ENCODE measurements around the gene GLT1D1.
"Not testable (repeated sequence)": the region's sequence is repeated elsewhere in the genome, so short reads cannot be mapped to it uniquely, and the experiment has no call there.

Gene GLT1D1

GRCh38 chr12:128820723-128821432 is 32.4 kb upstream of the GLT1D1 start:
- no peak for DNase-seq (ENCODE audit: low read depth in 2 of 2)

GRCh38 chr12:128823216-128823915 is 29.9 kb upstream of the GLT1D1 start:
- DNase-seq (ENCODE audit: low read depth in 2 of 2), result no peak

GRCh38 chr12:128823916-128824839 is 29.1 kb upstream of the GLT1D1 start, which contains the start of gene SLC15A4:
Gene SLC15A4 (minus strand): TSS chr12:128823958. CDS start chr12:128823943, 15 bp downstream.
- peak; percentile 92 to 95 for DNase-seq (ENCODE audit: low read depth in 2 of 2)

- no peak for DNase-seq (ENCODE audit: low read depth in 2 of 2)
Measured at GRCh38 chr12:128825835-128826234, 27.4 kb upstream of the GLT1D1 start.

GRCh38 chr12:128827724-128828123 is 25.6 kb upstream of the GLT1D1 start:
- DNase-seq (ENCODE audit: low read depth in 2 of 2), result no peak

- DNase-seq (ENCODE audit: low read depth in 2 of 2), result no peak
Measured at GRCh38 chr12:128829861-128830504, 23.3 kb upstream of the GLT1D1 start.

- DNase-seq (ENCODE audit: low read depth in 2 of 2), result no peak
Measured at GRCh38 chr12:128830505-128830893, 22.8 kb upstream of the GLT1D1 start.

GRCh38 chr12:128833418-128833817 is 19.9 kb upstream of the GLT1D1 start:
- DNase-seq (ENCODE audit: low read depth in 2 of 2), result no peak

- DNase-seq (ENCODE audit: low read depth in 2 of 2), result not testable (repeated sequence)
Measured at GRCh38 chr12:128839885-128840284, 13.4 kb upstream of the GLT1D1 start.

- no peak for DNase-seq (ENCODE audit: low read depth in 2 of 2)
Measured at GRCh38 chr12:128840862-128841468, 12.3 kb upstream of the GLT1D1 start.

GRCh38 chr12:128842579-128842978 is 10.7 kb upstream of the GLT1D1 start:
- DNase-seq (ENCODE audit: low read depth in 2 of 2), result no peak

GRCh38 chr12:128843538-128843937 is 9.7 kb upstream of the GLT1D1 start:
- DNase-seq (ENCODE audit: low read depth in 2 of 2), result no peak

- peak in 1 of 2 donors; percentile 20 for DNase-seq (ENCODE audit: low read depth in 2 of 2)
Measured at GRCh38 chr12:128844031-128844635, 9.1 kb upstream of the GLT1D1 start.

GRCh38 chr12:128846671-128847070 is 6.6 kb upstream of the GLT1D1 start:
- DNase-seq (ENCODE audit: low read depth in 2 of 2), result not testable (repeated sequence)

GRCh38 chr12:128848371-128848770 is 4.9 kb upstream of the GLT1D1 start:
- DNase-seq (ENCODE audit: low read depth in 2 of 2), result no peak

GRCh38 chr12:128849806-128850205 is 3.5 kb upstream of the GLT1D1 start:
- not testable (repeated sequence) for DNase-seq (ENCODE audit: low read depth in 2 of 2)

GRCh38 chr12:128850400-128850799 is 2.9 kb upstream of the GLT1D1 start:
- no peak for DNase-seq (ENCODE audit: low read depth in 2 of 2)

- DNase-seq (ENCODE audit: low read depth in 2 of 2), result not testable (repeated sequence)
Measured at GRCh38 chr12:128851429-128851828, 1.8 kb upstream of the GLT1D1 start.

GRCh38 chr12:128852026-128852698 is 1.1 kb upstream of the GLT1D1 start:
- no peak for DNase-seq (ENCODE audit: low read depth in 2 of 2)

- no peak for DNase-seq (ENCODE audit: low read depth in 2 of 2)
Measured at GRCh38 chr12:128853600-128854197, 421 bp downstream of the GLT1D1 start.
